ENCODE data around the gene RAPGEF3.

GRCh38 chr12:47725893-47726292, 32.8 kb downstream of the RAPGEF3 start:
- TF ChIP-seq CTCF (IDR thresholded peaks at IDR 0.05; ENCODE audit: control extremely low read depth in 1 of 3, insufficient read depth in 1 of 3, low read depth in 1 of 3, low read length in 3 of 3): no peak
- no peak for TF ChIP-seq EP300 (IDR thresholded peaks at IDR 0.05; ENCODE audit: borderline replicate concordance in 1 of 2, low read depth in 2 of 2, low read length in 2 of 2)
- no peak for TF ChIP-seq TBP (IDR thresholded peaks at IDR 0.05; ENCODE audit: low read depth, low read length)
- TF ChIP-seq ATF3 (IDR thresholded peaks at IDR 0.05; ENCODE audit: insufficient read depth, low read depth, low read length): no peak
- TF ChIP-seq EZH2 (IDR thresholded peaks at IDR 0.05; ENCODE audit: low read depth, low read length, severe bottlenecking): no peak
- no peak for TF ChIP-seq CREB1 (IDR thresholded peaks at IDR 0.05)
- no peak for TF ChIP-seq BCL11A (IDR thresholded peaks at IDR 0.05; ENCODE audit: low read depth in 2 of 2, low read length in 2 of 2)

All from H1 (cell line).